ENCODE measurements around the gene KLHDC3.
A peak's percentile ranks its signal among the peaks of the same experiment; 100 is the strongest.
"Not testable (repeated sequence)": the region's sequence is repeated elsewhere in the genome, so short reads cannot be mapped to it uniquely, and the experiment has no call there.

KLHDC3 gene

GRCh38 chr6:42988486-42989020 lies 25.5 kb upstream of the KLHDC3 start:
- no peak for DNase-seq (ENCODE audit: low read depth in 3 of 3)

GRCh38 chr6:42989923-42990322 lies 24.1 kb upstream of the KLHDC3 start:
- no peak for DNase-seq (ENCODE audit: low read depth in 3 of 3)

GRCh38 chr6:42993445-42993844 lies 20.6 kb upstream of the KLHDC3 start:
- no peak for DNase-seq (ENCODE audit: low read depth in 3 of 3)

- no peak for DNase-seq (ENCODE audit: low read depth in 3 of 3)
Measured at GRCh38 chr6:42996513-42996912, 17.5 kb upstream of the KLHDC3 start.

- not testable (repeated sequence) for DNase-seq (ENCODE audit: low read depth in 3 of 3)
Measured at GRCh38 chr6:42998205-42998604, 15.8 kb upstream of the KLHDC3 start.

- DNase-seq (ENCODE audit: low read depth in 3 of 3): no peak
Measured at GRCh38 chr6:43001843-43002242, 12.2 kb upstream of the KLHDC3 start.

GRCh38 chr6:43005844-43006243 lies 8.2 kb upstream of the KLHDC3 start:
- DNase-seq (ENCODE audit: low read depth in 3 of 3): no peak

DNA sequence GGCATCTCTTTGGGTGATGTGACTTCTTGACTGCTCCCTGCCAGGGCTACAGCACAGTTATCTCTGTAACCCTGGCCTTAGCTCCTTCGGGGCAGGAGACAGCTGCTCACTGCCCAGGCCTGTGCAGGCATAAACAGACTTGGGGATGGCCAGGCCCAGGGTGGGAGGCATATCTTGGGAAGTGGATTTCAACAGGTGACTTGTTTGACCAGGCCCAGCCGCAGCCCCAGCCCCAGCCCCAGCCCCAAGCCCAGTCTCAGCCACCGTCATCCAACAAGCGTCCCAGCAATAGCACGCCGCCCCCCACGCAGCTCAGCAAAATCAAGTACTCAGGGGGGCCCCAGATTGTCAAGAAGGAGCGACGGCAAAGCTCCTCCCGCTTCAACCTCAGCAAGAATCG lies 7.8 kb upstream of the KLHDC3 start:
- DNase-seq (ENCODE audit: low read depth in 3 of 3): no peak

- DNase-seq (ENCODE audit: low read depth in 3 of 3): no peak
Measured at GRCh38 chr6:43007126-43007525, 6.9 kb upstream of the KLHDC3 start.

DNA sequence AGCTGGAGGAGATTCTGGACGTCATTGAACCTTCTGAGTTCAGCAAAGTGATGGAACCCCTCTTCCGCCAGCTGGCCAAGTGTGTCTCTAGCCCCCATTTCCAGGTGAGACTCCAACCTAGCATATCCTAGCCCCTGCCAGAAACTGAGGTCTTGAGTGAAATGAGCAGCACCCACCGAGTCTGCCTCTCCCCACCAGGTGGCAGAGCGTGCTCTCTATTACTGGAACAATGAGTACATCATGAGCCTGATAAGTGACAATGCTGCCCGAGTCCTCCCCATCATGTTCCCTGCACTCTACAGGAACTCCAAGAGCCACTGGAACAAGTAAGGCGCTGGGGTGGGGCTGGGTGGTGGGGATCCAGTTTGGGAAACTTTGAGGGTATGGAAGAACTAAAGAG lies 4.9 kb upstream of the KLHDC3 start:
- DNase-seq (ENCODE audit: low read depth in 3 of 3): peak in 1 of 3 donors; percentile 21

GRCh38 chr6:43011207-43011606 lies 2.8 kb upstream of the KLHDC3 start:
- DNase-seq (ENCODE audit: low read depth in 3 of 3): no peak

DNA sequence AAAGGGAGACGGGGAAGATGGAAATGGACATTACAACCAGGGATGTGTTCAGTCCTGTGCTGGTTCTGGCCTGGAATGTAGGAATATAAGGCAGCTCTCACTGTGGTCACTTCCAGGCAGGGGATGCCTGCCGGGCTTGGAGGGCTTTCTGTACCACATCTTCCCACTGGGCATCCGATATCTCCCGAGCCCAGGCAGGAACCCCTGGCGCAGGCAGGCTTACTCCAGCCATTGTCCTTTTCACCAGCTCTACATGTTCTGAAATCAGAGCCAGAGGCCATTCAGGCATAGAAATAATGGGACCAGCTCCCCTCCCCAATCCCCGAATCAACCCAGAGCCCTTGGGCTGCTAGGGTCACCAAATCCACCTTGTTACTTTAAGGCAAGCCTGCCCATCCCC lies 1.7 kb upstream of the KLHDC3 start:
- DNase-seq (ENCODE audit: low read depth in 3 of 3): no peak

DNA sequence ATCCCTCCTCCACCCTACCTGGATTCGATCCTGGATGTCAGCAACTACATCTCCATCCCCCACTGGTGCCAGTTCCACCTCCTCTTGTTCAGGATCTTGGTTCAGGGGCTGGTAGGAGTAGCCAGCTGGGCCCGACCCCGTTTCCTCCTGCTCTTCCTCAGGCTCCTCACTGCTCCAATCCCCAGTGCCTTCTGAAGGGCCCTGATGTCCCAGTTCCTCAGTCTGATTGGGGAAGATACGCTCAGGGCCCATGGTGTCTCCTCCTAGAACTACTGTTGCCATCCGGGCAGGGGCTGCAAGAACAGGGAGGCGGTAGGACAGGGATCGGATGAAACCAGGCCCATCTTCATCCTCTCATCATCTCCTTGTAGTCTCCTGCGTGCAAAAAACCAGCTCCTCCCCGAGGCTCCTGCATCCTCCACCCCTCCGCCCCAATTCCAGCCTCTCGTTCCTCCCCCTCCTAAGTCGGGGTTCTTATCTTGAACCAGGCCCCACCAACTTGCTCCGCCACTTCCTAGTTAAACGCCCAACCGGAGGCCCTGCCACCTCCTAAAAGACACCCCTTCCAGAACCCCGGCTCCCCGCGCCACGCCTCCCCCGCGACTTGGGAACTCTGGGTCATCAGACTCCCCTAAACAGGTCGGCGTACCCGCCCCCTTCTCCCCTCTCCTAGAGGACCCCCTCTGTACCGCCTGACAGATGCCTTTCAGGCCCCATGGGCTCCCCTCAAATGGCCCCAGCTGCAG lies 779 bp upstream of the KLHDC3 start:
- peak in 2 of 3 donors; percentile 23 to 36 for DNase-seq (ENCODE audit: low read depth in 3 of 3)

- DNase-seq (ENCODE audit: low read depth in 3 of 3): no peak
Measured at GRCh38 chr6:43014434-43014909, 423 bp downstream of the KLHDC3 start.

DNA sequence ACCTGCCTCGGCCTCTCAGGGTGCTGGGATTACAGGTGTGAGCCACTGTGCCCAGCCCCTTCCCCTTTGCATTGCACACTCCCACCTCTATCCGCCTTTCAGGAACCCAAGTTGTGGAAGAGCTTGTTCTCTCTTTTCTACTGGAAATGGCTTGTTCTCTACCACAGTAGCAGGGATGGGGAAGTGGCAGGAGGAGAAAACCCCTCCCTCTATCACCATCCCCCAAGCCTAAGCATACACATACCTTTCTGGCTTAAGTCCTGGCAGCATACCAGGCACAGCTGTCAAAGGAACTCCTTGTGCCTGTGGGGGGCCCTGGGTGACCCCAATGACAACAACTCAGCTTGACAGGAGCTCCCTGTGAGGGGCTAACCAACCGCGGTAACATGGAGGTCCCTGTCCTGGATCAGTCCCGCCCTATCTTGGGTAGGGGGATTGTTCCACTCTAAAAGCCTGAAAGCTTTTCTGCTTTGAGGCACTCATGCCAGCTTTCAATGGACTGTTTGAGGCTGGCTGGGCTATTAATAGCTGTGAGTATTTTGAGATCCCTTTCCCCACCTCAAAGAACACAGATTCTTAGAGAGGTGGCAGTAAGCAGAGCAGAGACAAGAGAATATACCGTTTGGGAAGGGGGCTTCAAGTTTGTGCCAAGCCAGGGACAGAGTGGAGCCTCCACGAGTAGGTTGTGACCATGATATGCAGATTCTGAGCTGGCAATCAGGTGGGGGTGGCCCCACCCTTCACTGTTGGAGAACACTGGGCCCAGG lies 2.3 kb downstream of the KLHDC3 start:
- DNase-seq (ENCODE audit: low read depth in 3 of 3): no peak

GRCh38 chr6:43016943-43017334 lies 2.9 kb downstream of the KLHDC3 start:
- no peak for DNase-seq (ENCODE audit: low read depth in 3 of 3)

DNA sequence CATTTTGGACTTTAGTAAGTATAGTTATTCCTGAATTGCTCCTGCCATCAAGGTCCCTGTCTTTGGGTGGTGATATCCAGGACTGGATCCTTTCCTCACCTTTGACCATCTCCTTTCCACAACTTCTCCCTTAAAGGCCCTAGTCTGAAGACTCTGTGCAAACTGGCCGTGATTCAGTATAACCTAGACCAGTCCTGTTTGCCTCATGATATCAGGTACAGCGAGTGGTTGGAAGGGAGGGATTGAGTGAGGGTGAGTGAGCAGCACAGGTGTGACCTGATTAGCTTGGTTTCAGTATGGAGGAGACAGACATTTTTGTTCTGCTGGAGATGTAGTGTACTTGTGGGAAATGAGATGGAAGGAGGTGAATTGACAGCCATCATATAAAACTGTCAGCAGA lies 5.1 kb downstream of the KLHDC3 start:
- DNase-seq (ENCODE audit: low read depth in 3 of 3): no peak

DNA sequence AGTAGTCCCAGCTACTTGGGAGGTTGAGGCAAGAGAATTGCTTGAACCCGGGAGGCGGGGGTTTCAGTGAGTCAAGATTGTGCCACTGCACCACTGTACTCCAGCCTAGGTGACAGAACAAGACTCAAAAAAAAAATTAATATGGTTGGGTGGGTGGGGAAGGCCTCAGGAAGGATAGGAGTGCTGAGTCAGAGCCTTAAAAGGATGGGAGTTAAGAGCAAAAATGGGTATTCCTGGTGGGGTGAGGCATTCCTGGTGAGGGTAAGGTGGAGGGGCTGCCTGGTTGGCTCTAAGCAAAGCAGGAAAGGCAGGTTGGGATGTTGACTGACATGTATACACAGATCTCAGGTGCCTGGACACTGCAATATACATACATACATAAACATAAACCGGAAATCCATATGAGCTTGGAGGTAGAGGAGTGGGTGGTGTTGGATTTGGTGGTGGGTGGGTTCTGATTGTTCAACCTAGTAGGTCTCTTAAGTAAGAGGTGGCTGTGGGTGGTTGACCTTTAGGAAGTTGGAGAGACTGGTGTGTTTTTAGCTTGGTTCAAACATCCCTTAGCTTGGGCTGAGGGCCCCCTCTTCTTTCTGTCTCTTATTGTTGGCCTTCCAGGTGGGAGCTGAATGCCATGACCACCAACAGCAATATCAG lies 6.1 kb downstream of the KLHDC3 start:
- DNase-seq (ENCODE audit: low read depth in 3 of 3): no peak

- DNase-seq (ENCODE audit: low read depth in 3 of 3): no peak
Measured at GRCh38 chr6:43020847-43021246, 6.8 kb downstream of the KLHDC3 start.

- peak; percentile 56 to 70 (median 58) for DNase-seq (ENCODE audit: low read depth in 3 of 3)
Measured at GRCh38 chr6:43021270-43022047, 7.4 kb downstream of the KLHDC3 start, which contains the start of gene RRP36. RRP36 (plus strand) TSS chr6:43021623; CDS start chr6:43021655, 32 bp downstream.

GRCh38 chr6:43024436-43024835 lies 10.4 kb downstream of the KLHDC3 start:
- DNase-seq (ENCODE audit: low read depth in 3 of 3): no peak
